ENCODE measurements around the gene SCN5A. TPM values are rescaled to one million over a fixed set of nuclear protein-coding genes. Genes with fewer than 3 reads are reported as not detected.

SCN5A gene
- total and polyA plus RNA-seq, 2 of the 8 experiments (the other 6 are each of a cell fraction or from before 2014, with no cell fraction given), result 4.8 to 11.4 TPM

- no peak for TF ChIP-seq E2F6 (IDR thresholded peaks at IDR 0.05)
- TF ChIP-seq MAFK (IDR thresholded peaks at IDR 0.05; ENCODE audit: low read depth, low read length), result no peak
- no peak for TF ChIP-seq PHF8 (conservative IDR thresholded peaks at IDR 0.05; ENCODE audit: low read depth, low read length)
- TF ChIP-seq CTBP2 (IDR thresholded peaks at IDR 0.05; ENCODE audit: borderline replicate concordance, insufficient read depth, insufficient read length, low read length), result no peak
- no peak for TF ChIP-seq YY1 (IDR thresholded peaks at IDR 0.05; ENCODE audit: low read depth, low read length)
- no peak for TF ChIP-seq SP4 (IDR thresholded peaks at IDR 0.05; ENCODE audit: low read length)
Measured at GRCh38 chr3:38548154-38548931, 101.1 kb downstream of the SCN5A start (continued).
